ENCODE data around the gene DCAF7.

The DCAF7 gene

GRCh38 chr17:63549946-63550816, at the start of gene DCAF7:
Gene DCAF7, plus strand, starts transcription at chr17:63550477. Its CDS starts 201 bp downstream, at chr17:63550678.
- DNase-seq (ENCODE audit: low read depth in 2 of 3, low spot score in 1 of 3), result peak; percentile 99 to 100 (median 100)

GRCh38 chr17:63500543-63501390, 49.5 kb upstream of the DCAF7 start:
- DNase-seq (ENCODE audit: low read depth in 2 of 3, low spot score in 1 of 3), result no peak

GRCh38 chr17:63503341-63503705, 47.0 kb upstream of the DCAF7 start:
- no peak for DNase-seq (ENCODE audit: low read depth in 2 of 3, low spot score in 1 of 3)

- DNase-seq (ENCODE audit: low read depth in 2 of 3, low spot score in 1 of 3), result no peak
These were observed 46.0 kb upstream of the DCAF7 start for GRCh38 chr17:63504261-63504660.

- no peak for DNase-seq (ENCODE audit: low read depth in 2 of 3, low spot score in 1 of 3)
These were observed 44.9 kb upstream of the DCAF7 start for GRCh38 chr17:63505341-63505740.

GRCh38 chr17:63506627-63507026, 43.6 kb upstream of the DCAF7 start:
- no peak for DNase-seq (ENCODE audit: low read depth in 2 of 3, low spot score in 1 of 3)

GRCh38 chr17:63511331-63511730, 38.9 kb upstream of the DCAF7 start:
- no peak for DNase-seq (ENCODE audit: low read depth in 2 of 3, low spot score in 1 of 3)

- DNase-seq (ENCODE audit: low read depth in 2 of 3, low spot score in 1 of 3), result no peak
These were observed 37.9 kb upstream of the DCAF7 start for GRCh38 chr17:63512388-63512787.

GRCh38 chr17:63512896-63513644, 37.2 kb upstream of the DCAF7 start:
- DNase-seq (ENCODE audit: low read depth in 2 of 3, low spot score in 1 of 3), result no peak

GRCh38 chr17:63514477-63514876, 35.8 kb upstream of the DCAF7 start:
- DNase-seq (ENCODE audit: low read depth in 2 of 3, low spot score in 1 of 3), result no peak

GRCh38 chr17:63514974-63515373, 35.3 kb upstream of the DCAF7 start:
- no peak for DNase-seq (ENCODE audit: low read depth in 2 of 3, low spot score in 1 of 3)

- DNase-seq (ENCODE audit: low read depth in 2 of 3, low spot score in 1 of 3), result no peak
These were observed 34.9 kb upstream of the DCAF7 start for GRCh38 chr17:63515426-63515825.

GRCh38 chr17:63516910-63517824, 33.1 kb upstream of the DCAF7 start:
- DNase-seq (ENCODE audit: low read depth in 2 of 3, low spot score in 1 of 3), result peak; percentile 24 to 30 (median 29)

GRCh38 chr17:63517825-63518534, 32.3 kb upstream of the DCAF7 start:
- no peak for DNase-seq (ENCODE audit: low read depth in 2 of 3, low spot score in 1 of 3)

GRCh38 chr17:63519116-63519881, 31.0 kb upstream of the DCAF7 start:
- DNase-seq (ENCODE audit: low read depth in 2 of 3, low spot score in 1 of 3), result no peak

- DNase-seq (ENCODE audit: low read depth in 2 of 3, low spot score in 1 of 3), result no peak
These were observed 30.1 kb upstream of the DCAF7 start for GRCh38 chr17:63519972-63520882.

GRCh38 chr17:63523253-63523855, 26.9 kb upstream of the DCAF7 start, which contains the start of gene KCNH6:
Gene KCNH6, plus strand, starts transcription at chr17:63523358. Its CDS starts 56 bp downstream, at chr17:63523414.
- no peak for DNase-seq (ENCODE audit: low read depth in 2 of 3, low spot score in 1 of 3)

All from stimulated activated CD4-positive, alpha-beta T cell treated with anti-CD3 and anti-CD28 coated beads, Interleukin-12 subunit alpha, Interleukin-12 subunit beta, amount 100 ng/mL, for 48 hours (primary cell).